HepG2 (cell line): ENCODE results near the gene GAD2. TPM values are rescaled to one million over a fixed set of nuclear protein-coding genes. Genes with fewer than 3 reads are reported as not detected.

Experiments
- ATAC-seq: fragments of 200-7000 bp; cut with Tn5 transposase; 3 replicates; pipeline ENCODE4 v1.9.1; 2020; ENCODE audit warnings: mild to moderate bottlenecking, moderate library complexity
- BruUV-seq: library from RNA; stranded (reverse); fragments of 400-500 nt; replicated peaks from 2 replicates; lab custom pipeline; 2021; lab: Mats Ljungman, UMichigan
- CTCF ChIA-PET: fragments of 300-600 bp; formaldehyde crosslinking; extraction: SDS; loops from one replicate; lab custom pipeline; 2021; ENCODE audit warnings: low total read pairs, inconsistent platforms, low intra/inter-chr PET ratio; lab: Yijun Ruan, JAX
- POLR2A ChIA-PET: fragments of 350-600 bp; sonication (Branson Sonifier 250); formaldehyde crosslinking; loops from one replicate; lab custom pipeline; 2020; ENCODE audit warnings: antibody characterized with exemption, inconsistent platforms; lab: Yijun Ruan, JAX
- DNase-seq: peaks from one replicate; pipeline ENCODE4 v3.0.0-alpha.2; 2015; ENCODE audit warnings: low spot score
- FAIRE-seq: peaks from 3 replicates; lab custom pipeline; 2011; peaks lifted over from hg19 to GRCh38; lab: Jason Lieb, UNC
- H2AFZ ChIP-seq: one replicate; pipeline ENCODE4 v1.6.1; 2011; ENCODE audit warnings: low read length, inconsistent platforms
- H3K27ac ChIP-seq: fragments of 300-600 bp; 3 replicates; pipeline ENCODE4 v1.8.0; 2011; ENCODE audit warnings: mixed run types, mild to moderate bottlenecking, mixed read lengths, low read length, inconsistent platforms; ENCODE audit not compliant: insufficient read depth; ENCODE audit errors: extremely low read length
- H3K27me3 ChIP-seq, 2 experiments: fragments of 200-600 bp in 1 of 2; 2 replicates in 1 of 2; 3 replicates in 1 of 2; pipeline versions ENCODE4 v1.6.0 to v1.8.0; 2011; ENCODE audit warnings: low read length in 2 of 2, mild to moderate bottlenecking in 2 of 2, moderate library complexity in 2 of 2, inconsistent platforms in 1 of 2; ENCODE audit not compliant: insufficient read depth in 2 of 2, control insufficient read depth in 1 of 2
- H3K36me3 ChIP-seq, 2 experiments: fragments of 200-600 bp in 1 of 2; replicated peaks in 1 of 2; 2 replicates in 1 of 2; 3 replicates in 1 of 2; pipeline versions ENCODE4 v1.5.1 to v1.8.0; 2011; ENCODE audit warnings: low read length in 2 of 2, inconsistent platforms in 1 of 2; ENCODE audit not compliant: insufficient read depth in 2 of 2, control insufficient read depth in 1 of 2
- H3K4me1 ChIP-seq: 2 replicates; pipeline ENCODE4 v1.5.1; 2012; ENCODE audit warnings: low read length, inconsistent platforms; ENCODE audit not compliant: insufficient read depth
- H3K4me2 ChIP-seq: 2 replicates; pipeline ENCODE4 v1.6.0; 2011; ENCODE audit warnings: low read depth, low read length, inconsistent platforms
- H3K4me3 ChIP-seq, 3 experiments: fragments of 200-600 bp in 1 of 3; sonication (generic), shearing (Covaris generic) in 1 of 3; replicated peaks in 1 of 3; 2 replicates each; pipeline ENCODE4 v1.5.1; 2011 to 2016; ENCODE audit warnings: low read length in 3 of 3, inconsistent platforms in 2 of 3, low read depth in 2 of 3, mild to moderate bottlenecking in 2 of 3, control low read depth in 1 of 3, mixed read lengths in 1 of 3; ENCODE audit not compliant: insufficient read depth in 1 of 3
- H3K79me2 ChIP-seq: one replicate; pipeline ENCODE4 v1.6.1; 2011; ENCODE audit warnings: low read length, inconsistent platforms; ENCODE audit not compliant: insufficient read depth
- H3K9ac ChIP-seq: 2 replicates; pipeline ENCODE4 v1.6.0; 2011; ENCODE audit warnings: mild to moderate bottlenecking, low read depth, low read length, inconsistent platforms; ENCODE audit not compliant: insufficient read depth
- H3K9me3 ChIP-seq: 2 replicates; pipeline ENCODE4 v1.5.1; 2012; ENCODE audit warnings: mild to moderate bottlenecking, low read length
- H4K20me1 ChIP-seq: 2 replicates; pipeline ENCODE4 v1.6.0; 2011; ENCODE audit warnings: inconsistent platforms, mild to moderate bottlenecking, low read length, moderate library complexity; ENCODE audit not compliant: insufficient read depth
- CTCF ChIP-seq: sonication (generic); formaldehyde crosslinking; IDR thresholded peaks from 2 replicates; pipeline ENCODE4 v1.5.0; 2020; ENCODE audit warnings: mild to moderate bottlenecking, missing genetic modification reagents, moderate library complexity
- DNMT1 ChIP-seq: sonication (generic); formaldehyde crosslinking; IDR thresholded peaks from 2 replicates; pipeline ENCODE4 v1.5.1; 2020; ENCODE audit warnings: mild to moderate bottlenecking, missing genetic modification reagents
- MAFF ChIP-seq: IDR thresholded peaks from 2 replicates; pipeline ENCODE4 v1.6.1; 2011; ENCODE audit warnings: low read depth, low read length, improper control_type of control experiment
- MAFK ChIP-seq, 2 experiments: IDR thresholded peaks in 1 of 2; conservative IDR thresholded peaks in 1 of 2; 2 replicates each; pipeline ENCODE4 v1.6.1; 2011; ENCODE audit warnings: improper control_type of control experiment in 2 of 2, low read length in 2 of 2
- RAD21 ChIP-seq: fragments of 450-650 bp; formaldehyde crosslinking; IDR thresholded peaks from 2 replicates; pipeline ENCODE4 v1.5.0; 2020; ENCODE audit warnings: mild to moderate bottlenecking
- SNAPC5 ChIP-seq: sonication (generic); formaldehyde crosslinking; IDR thresholded peaks from 2 replicates; pipeline ENCODE4 v1.8.1; 2023; ENCODE audit warnings: mild to moderate bottlenecking, missing genetic modification reagents, borderline replicate concordance
- STAG1 ChIP-seq: sonication (generic); formaldehyde crosslinking; IDR thresholded peaks from 2 replicates; pipeline ENCODE4 v1.4.0; 2020; ENCODE audit warnings: missing genetic modification reagents
- ZC3H13 ChIP-seq: sonication (generic); formaldehyde crosslinking; IDR thresholded peaks from 2 replicates; pipeline ENCODE4 v1.8.1; 2023; ENCODE audit warnings: mild to moderate bottlenecking, missing genetic modification reagents, moderate library complexity
- WGBS: methylation state at CpG from one replicate; pipeline ENCODE4 v1.1.6; 2017; ENCODE audit warnings: low lambda C conversion rate; 5-methylcytosine and 5-hydroxymethylcytosine counted together
- in situ Hi-C: cut with HindIII; loops from 2 replicates; pipeline ENCODE4 v1.10.0; 2017; ENCODE audit warnings: low pct_unique_long_range_greater_than_20kb; ENCODE audit not compliant: extremely low pct_ligation_motif_present
- intact Hi-C: fragments of 100-400 bp; cut with micrococcal nuclease; formaldehyde crosslinking; loops from one replicate; pipeline ENCODE4 v1.10.0; 2022; ENCODE audit not compliant: unreplicated experiment
- polyA plus RNA-seq, 8 experiments: library from polyadenylated mRNA; depleted of rRNA in 3 of 8; stranded (reverse) in 7 of 8; unstranded in 1 of 8; fragments of >200 nt; fragmentation: Illumina TruSeq in 4 of 8; extraction: Trizol in 4 of 8; gene quantifications; 2 replicates each; pipeline versions ENCODE4 v1.2.1 to v1.2.3, GENCODE V29; 2011 to 2016; ENCODE audit warnings: low read depth in 4 of 8, missing spikeins in 1 of 8, mixed read lengths in 1 of 8; ENCODE audit not compliant: insufficient read depth in 1 of 8
- total RNA-seq, 5 experiments: library from RNA; depleted of rRNA; stranded (reverse); fragments of >200 nt; fragmentation: Illumina TruSeq; extraction: Trizol; gene quantifications; 2 replicates each; pipeline ENCODE4 v1.2.3, GENCODE V29; 2016; ENCODE audit warnings: low read depth in 1 of 5

GAD2 gene
- total and polyA plus RNA-seq, 2 of the 13 experiments (the other 11 are each of a cell fraction or from before 2014, with no cell fraction given), result not detected

GRCh38 chr10:26259341-26259740 lies 42.8 kb downstream of the GAD2 start:
- ChIA-PET CTCF (no interaction called here), POLR2A (no interaction called here)
- WGBS, result 3% methylated on average over 1 of the region's 1 CpG
- Histone ChIP-seq H3K27ac (no peak overlapping the region), H3K4me1 (no peaks in the 10 kb centered on the region), H3K36me3 (no peaks in the 10 kb centered on the region), H3K4me3 (no peak overlapping the region), H4K20me1 (no peaks in the 10 kb centered on the region), H3K9ac (no peak overlapping the region), H2AFZ (no peak overlapping the region), H3K4me2 (no peak overlapping the region), H3K9me3 (no peaks in the 10 kb centered on the region), H3K27me3 (peaks cover 0 to 6% of the 10 kb centered on the region in 2 experiments; a peak in 2 of 5 replicates), H3K79me2 (no peaks in the 10 kb centered on the region)
- in situ Hi-C loops (loop anchor here (25.0 kb wide), 1 partner anchor 522 kb away; no protein-coding TSS in a partner anchor), intact Hi-C loops (no loop called here)
- ATAC-seq (no peak), DNase-seq (no peak), FAIRE-seq (no peak)
- peak; percentile 83 for TF ChIP-seq MAFF
- peak; percentile 71 to 91 for TF ChIP-seq MAFK (conservative IDR thresholded peaks at IDR 0.05 in 1 of 2, IDR thresholded peaks at IDR 0.05 in 1 of 2; ENCODE audit: low read length in 2 of 2)
- no peak for TF ChIP-seq SNAPC5
- no TSS peak for BruUV-seq

GRCh38 chr10:26269754-26270153 lies 53.2 kb downstream of the GAD2 start:
- peak; percentile 88 for ATAC-seq
- 18% methylated on average over 8 of the region's 8 CpGs for WGBS
- Histone ChIP-seq H3K4me1 (no peaks in the 10 kb centered on the region), H3K27ac (no peak overlapping the region), H4K20me1 (no peaks in the 10 kb centered on the region)
- in situ Hi-C loops (loop anchor here (5.0 to 25.0 kb wide), 2 partner anchors 397 to 532 kb away; no protein-coding TSS in a partner anchor), intact Hi-C loops (no loop called here)
- TF ChIP-seq ZC3H13 (CRISPR knock-in tag) (no peak), RAD21 (CRISPR knock-in tag) (0 out of 2 replicates have a peak, but pooled peaks have one; percentile 16), CTCF (CRISPR knock-in tag) (peak; percentile 65), STAG1 (CRISPR knock-in tag) (peak; percentile 78), DNMT1 (no peak)
- TF ChIP-seq, all 625 proteins: peak for 3
- Histone ChIP-seq H2AFZ (no peak overlapping the region), H3K36me3 (no peaks in the 10 kb centered on the region), H3K4me2 (no peak overlapping the region), H3K79me2 (no peaks in the 10 kb centered on the region), H3K27me3 (peaks cover 0 to 3% of the 10 kb centered on the region in 2 experiments; a peak in 1 of 5 replicates), H3K9me3 (no peaks in the 10 kb centered on the region), H3K9ac (no peak overlapping the region), H3K4me3 (no peak overlapping the region)
- FAIRE-seq (peak; percentile 56), DNase-seq (peak; percentile 38)
- BruUV-seq, result no TSS peak
- POLR2A ChIA-PET, result no interaction called here
- CTCF ChIA-PET, result interaction anchor here (1.2 to 1.8 kb wide), 3 partner anchors 394 to 544 kb away, joined by 4 to 10 read pairs (median 5); no protein-coding TSS in a partner anchor
